Bone marrow (tissue), 2 donors: ENCODE measurements around the gene POMP.
A peak's percentile ranks its signal among the peaks of the same experiment; 100 is the strongest.

Experiments
- DNase-seq, 2 donors: peaks; one replicate each; lab custom pipeline; 2025; lab: John Stamatoyannopoulos, UW

POMP gene

DNA sequence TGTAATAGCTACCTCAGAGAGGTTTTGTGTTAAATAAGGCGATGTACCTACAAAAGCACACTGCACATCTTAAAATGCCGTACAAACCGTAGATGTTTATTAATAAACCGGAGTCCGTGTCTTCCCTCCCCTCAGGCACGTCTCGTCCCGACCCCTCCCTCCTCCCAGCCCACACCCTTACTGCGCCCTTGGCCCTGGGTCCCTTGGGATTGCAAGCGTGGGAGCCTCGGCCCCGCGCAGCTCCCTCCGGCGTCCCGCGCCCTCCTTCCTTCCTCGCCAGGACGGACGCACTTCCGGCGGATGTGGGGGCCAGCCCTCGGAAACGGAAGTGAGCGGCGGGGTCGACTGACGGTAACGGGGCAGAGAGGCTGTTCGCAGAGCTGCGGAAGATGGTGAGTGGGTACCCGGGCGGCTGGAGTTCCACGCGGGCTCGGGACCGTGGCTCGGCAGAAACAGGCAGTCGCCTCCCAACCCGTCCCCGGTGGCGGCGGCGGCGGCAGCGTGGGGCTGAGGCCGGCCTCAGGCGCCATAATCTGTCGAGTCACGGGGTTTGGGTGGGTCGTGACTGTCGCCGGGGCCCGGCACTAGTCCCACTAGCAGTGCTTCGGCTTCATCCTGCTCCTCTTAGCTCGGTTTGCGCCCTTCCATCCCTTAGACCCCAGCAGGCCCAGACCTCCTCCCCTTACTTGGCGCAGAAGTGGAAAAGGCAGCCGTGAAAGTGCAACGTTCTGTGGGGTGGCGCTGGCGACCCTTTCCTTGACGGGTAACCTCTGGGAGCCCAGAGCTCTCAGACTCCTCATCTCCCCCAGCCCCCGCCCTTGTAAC lies at the start of gene POMP:
TSS of gene POMP (plus strand) at position 335 of the 825 bp plus-strand sequence. CDS start at position 390, 55 bp downstream.
- DNase-seq, result peak; percentile 54 to 63

DNA sequence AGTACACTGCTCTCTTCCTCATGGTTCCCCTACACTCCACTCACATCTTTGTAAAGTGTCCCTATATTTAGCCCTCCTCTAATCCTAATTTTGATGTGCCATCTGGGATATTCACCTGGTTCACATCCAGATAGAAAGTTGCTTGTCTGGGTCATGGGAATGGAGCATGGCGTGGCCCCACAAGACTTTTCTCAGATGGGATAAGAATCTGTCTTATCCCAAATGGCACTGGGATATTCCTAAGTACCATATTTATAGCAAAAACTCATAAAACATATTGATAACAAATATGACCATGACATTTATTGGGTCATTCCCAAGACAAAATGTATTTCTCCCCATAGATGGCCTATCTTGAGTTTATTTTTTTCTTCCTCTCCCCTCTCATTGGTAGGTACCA lies 49.5 kb upstream of the POMP start:
- no peak for DNase-seq

- no peak for DNase-seq
These were observed 49.0 kb upstream of the POMP start for GRCh38 chr13:28609926-28610325.

DNA sequence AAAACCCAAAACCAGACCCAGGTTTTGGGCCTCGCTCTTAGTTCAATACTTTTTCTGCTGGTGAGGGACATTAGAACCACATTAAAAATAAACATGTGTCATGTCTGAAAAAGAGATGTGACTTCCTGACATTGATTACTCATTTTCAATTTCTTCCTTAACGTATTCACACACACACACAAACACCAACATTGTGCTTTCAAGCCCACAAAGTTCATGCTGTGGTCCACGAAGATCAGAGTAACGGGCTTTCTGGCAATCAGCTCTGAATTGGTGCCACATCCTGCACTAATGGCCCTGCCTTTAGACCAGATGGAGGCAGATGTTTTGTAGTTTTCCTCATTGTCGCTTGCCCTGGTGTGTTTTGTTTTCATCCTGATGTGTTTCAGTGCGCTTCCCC lies 47.9 kb upstream of the POMP start:
- DNase-seq, result no peak

DNA sequence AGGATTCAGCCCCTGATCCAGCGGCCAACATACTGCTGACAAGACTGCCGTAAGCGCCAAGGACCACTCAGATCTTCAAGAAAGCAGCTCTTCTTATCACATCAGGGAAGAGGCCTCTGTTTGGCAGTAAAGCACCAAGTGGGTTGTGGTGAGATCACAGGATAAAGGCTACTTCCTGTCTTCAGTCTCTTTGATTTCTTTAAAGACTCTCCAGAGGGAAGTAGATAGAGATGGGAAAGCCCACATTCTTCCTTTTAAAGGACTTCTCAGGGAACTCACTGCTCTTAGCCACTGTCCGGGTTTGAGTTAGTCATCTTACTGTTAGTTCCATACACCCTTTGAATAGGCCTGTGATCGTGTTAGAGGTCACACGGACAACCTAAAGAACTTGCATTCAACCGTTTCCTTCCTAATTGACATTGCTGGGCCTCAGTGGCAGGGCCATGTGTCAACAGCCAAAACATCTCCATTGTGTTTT lies 47.2 kb upstream of the POMP start:
- DNase-seq, result no peak

GRCh38 chr13:28613562-28613961 lies 45.4 kb upstream of the POMP start:
- DNase-seq, result no peak

DNA sequence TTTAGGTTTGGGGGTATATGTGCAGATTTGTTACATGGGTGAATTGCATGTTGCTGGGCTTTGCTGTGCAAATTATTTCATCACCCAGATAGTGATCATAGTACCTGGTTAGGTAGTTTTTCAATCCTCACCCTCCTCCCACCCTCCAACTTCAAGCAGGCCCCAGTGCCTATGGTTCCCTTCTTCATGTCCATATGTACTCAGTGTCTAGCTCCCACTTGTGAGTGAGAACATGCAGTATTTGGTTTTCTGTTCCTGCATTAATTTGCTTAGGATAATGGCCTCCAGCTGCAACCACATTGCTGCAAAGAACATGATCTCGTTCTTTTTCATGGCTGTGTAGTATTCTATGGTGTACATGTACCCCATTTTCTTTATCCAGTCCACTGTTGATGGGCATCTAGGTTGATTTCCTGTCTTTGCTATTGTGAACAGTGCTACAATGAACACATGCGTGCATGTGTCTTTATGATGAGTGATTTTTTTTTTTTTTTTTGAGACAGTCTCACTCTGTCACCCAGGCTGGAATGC lies 42.9 kb upstream of the POMP start:
- no peak for DNase-seq

GRCh38 chr13:28618230-28618994 lies 40.5 kb upstream of the POMP start:
- DNase-seq, result no peak

- no peak for DNase-seq
These were observed 38.7 kb upstream of the POMP start for GRCh38 chr13:28620011-28620830.

DNA sequence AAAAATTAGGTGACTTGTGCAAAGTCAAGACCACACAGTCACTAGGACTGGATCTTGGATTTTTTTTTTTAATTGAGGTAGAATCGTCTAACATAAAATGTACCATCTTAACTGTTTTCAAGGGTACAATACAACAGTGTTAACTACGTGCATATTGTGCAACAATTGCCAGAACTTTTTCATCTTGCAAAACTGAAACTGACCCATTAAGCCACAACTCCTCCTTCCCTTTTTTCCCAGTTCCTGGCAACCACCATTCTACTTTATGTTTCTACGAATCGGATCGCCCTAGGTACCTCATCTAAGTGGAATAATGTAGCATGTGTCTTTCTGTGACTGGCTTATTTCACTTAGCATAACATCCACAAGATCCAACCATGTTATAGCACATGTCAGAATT lies 37.5 kb upstream of the POMP start:
- DNase-seq, result no peak

DNA sequence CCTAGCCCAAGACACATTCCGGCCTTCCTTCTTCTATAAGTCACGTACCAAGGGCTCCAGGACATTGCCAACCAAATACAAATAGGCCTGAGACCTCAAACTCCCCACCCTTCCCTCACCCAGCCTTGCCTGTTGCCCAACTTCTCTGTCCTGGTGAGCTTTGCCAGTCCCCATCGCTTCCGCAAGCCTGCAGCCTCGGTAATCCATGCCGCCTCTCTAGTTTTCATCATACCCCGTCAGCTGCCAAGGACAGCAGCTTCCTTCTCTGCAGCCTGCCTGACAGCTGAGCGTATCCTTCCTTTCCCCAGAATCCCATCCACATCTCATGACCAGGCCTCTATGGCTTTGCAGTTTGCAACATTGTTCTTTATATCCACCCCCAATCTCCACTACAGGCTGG lies 36.6 kb upstream of the POMP start:
- no peak for DNase-seq

- DNase-seq, result no peak
These were observed 34.9 kb upstream of the POMP start for GRCh38 chr13:28623782-28624706.

- no peak for DNase-seq
These were observed 34.1 kb upstream of the POMP start for GRCh38 chr13:28624707-28625432.

- DNase-seq, result no peak
These were observed 32.7 kb upstream of the POMP start for GRCh38 chr13:28626266-28626665.

GRCh38 chr13:28628241-28628640 lies 30.7 kb upstream of the POMP start:
- no peak for DNase-seq

DNA sequence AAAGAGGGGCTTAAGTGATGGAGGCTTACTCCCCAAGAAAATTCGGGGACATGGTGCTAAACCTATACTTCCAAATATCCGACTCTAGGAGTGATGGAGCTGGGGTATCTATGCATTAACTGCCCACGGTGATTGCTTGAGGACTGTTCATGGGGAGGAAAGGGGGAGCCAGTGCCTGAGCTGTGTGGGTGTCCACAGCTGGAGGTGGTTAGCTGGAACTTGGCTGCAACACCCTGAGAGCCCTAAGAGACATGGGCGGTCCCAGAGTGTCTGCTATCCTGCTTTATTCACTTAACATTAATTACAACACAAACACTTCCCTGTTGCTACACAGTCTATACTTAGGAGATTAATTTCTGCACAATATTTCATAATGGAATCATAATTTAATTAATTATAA lies 28.1 kb upstream of the POMP start:
- no peak for DNase-seq

DNA sequence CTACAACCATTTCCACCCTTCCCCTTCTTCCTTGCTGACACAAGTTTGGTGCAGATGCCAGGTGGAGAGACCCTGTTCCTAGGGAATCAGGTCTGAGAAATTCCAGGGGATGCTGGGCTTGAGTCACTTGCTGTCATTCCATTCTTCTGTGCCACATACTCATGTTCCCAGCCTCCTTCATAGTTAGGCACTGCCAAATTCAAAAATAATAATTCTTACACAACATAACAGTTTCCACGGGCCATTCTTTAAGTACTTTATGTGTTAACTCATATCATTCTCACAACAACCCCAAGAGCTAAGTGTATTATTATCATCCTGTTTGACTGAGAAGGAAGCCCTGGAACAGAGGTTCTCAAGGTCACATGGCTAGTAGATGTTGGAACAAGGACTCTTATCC lies 27.1 kb upstream of the POMP start:
- DNase-seq, result no peak

- no peak for DNase-seq
These were observed 22.9 kb upstream of the POMP start for GRCh38 chr13:28636069-28636468.

DNA sequence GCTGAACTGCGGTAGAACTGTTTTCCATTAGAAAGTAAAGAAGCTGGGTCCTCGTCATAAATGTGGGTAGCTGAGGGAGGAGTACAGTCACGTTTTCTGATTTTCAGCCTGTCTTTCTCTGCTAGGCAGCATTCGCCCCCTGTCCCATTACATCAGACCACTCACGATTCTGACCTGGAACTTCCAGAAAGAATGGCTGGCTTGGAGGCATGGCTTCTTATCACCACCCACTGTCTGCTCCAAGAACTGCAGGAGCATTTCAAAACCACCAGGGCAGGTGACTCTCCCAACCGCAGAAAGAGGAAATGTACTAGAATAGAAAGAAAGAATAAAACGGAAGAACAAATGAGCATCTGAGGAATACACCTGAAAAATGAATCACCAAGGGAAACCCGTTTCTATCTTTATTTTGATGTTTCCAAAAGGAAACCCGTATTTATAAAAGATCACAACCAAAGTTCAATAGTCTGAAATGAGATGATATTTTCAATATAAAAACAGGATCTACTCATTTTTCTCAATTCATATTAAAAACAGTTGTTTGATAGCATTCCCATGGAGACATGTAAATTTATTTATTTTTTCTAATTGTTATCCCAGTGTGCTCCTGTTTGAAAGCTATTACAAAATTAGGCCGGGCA lies 22.1 kb upstream of the POMP start:
- DNase-seq, result peak in 1 of 2 donors; percentile 75
